Head of caudate nucleus (tissue), 42 donors: ENCODE results near the gene DDX1.

Experiments used
- DNase-seq, 42 donors: peaks; one replicate each; pipeline versions ENCODE4 v3.0.0 to v3.0.0-alpha.2; 2020 to 2021; ENCODE audit warnings: mixed read lengths in 7 of 42
- intact Hi-C: fragments of 100-400 bp; cut with DNase I; formaldehyde crosslinking; loops from one replicate; pipeline ENCODE4 v1.15.0; 2022

The DDX1 gene

DNA sequence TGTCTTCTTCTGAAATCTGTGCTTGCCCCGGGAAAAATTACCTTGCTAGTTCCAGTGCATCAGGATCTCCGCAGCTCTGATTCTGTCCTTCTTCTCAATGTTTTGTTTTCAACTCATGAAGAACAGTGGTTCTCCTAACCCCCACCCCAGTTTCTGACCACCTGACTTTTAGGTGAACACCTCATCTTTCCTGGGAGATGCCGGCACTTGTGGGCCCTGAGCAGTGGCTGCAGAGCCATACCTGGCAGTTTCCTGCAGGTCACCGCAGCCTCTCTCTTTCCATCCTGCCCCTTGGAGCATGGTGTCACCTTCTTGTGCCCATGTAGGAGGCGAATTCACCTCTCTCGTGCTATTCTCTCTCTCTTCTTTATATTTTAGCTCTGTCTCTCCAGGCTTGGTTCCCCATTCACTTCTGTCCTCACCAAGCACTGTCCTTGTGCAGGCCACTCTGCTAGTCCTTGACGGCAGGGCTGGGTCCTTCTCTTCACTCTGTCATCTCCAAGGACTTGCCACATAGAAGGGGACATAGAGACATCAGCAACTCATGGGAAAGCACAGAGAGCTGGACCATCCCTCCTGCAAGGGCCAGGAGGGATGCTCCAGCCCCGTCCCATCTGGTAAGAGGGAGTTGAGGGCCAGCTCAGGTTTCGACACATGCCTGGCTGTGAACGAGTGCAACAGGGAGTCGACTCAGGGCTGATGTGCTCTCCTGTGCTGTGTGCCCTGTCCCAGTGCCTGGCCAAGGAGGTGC lies 59.1 kb downstream of the DDX1 start:
- intact Hi-C loops, result no loop called here
- peak in 1 of 42 donors; percentile 26 for DNase-seq

DNA sequence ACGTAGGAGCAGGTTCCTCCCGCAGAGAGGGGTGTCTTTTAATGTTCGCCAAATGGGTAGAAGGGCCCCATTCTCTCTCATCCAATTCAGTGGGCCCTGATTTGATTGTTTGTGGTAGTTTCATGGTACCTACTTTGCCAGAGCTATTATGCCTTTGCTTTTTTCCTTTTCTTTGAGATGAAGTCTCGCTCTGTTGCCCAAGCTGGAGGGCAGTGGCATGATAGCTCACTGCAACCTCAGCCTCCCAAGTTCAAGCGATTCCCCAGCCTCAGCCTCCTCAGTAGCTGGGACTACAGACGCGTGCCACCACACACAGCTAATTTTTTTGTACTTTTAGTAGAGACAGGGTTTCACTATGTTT lies 59.7 kb downstream of the DDX1 start:
- DNase-seq, result no peak
- intact Hi-C loops, result no loop called here

DNA sequence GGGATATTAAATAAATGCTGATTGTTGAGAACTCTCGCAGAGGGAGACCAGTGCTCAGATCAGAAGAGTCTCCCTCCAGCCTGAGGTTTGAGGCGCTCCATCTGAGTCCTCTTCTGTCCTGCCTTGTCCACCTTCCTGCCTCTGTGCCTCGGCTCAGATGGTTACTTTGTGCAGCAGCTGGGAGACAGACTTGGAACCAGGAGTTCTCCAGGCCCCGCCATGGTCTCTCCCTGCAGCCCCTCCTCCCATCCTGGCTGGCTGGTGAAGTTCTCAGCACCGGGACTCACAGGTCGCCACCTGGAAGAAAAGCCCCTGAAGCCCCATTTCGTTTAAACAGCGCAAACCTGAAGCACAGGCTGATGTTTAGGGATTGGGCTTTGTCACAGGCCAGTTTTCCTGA lies 60.6 kb downstream of the DDX1 start:
- intact Hi-C loops, result no loop called here
- DNase-seq, result no peak

DNA sequence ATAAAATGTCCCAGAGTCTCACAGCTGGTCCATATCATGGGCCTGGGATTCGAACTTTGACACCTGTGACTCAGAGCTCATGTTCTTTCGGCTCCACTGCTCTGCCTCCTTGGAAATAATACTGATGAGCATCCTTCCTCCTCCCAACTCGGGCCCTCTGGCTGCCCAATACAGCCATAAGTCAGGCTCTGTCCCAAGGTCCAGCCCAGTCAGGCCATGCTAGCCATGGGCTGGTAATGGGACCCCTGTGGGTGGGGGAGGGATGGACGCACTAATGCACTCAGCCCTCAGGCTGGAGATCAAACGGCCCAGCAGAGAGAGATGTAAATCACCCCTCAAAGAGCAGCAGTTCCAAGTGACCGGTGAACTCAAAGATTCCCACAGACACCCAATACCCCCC lies 61.1 kb downstream of the DDX1 start:
- DNase-seq, result no peak
- intact Hi-C loops, result no loop called here

DNA sequence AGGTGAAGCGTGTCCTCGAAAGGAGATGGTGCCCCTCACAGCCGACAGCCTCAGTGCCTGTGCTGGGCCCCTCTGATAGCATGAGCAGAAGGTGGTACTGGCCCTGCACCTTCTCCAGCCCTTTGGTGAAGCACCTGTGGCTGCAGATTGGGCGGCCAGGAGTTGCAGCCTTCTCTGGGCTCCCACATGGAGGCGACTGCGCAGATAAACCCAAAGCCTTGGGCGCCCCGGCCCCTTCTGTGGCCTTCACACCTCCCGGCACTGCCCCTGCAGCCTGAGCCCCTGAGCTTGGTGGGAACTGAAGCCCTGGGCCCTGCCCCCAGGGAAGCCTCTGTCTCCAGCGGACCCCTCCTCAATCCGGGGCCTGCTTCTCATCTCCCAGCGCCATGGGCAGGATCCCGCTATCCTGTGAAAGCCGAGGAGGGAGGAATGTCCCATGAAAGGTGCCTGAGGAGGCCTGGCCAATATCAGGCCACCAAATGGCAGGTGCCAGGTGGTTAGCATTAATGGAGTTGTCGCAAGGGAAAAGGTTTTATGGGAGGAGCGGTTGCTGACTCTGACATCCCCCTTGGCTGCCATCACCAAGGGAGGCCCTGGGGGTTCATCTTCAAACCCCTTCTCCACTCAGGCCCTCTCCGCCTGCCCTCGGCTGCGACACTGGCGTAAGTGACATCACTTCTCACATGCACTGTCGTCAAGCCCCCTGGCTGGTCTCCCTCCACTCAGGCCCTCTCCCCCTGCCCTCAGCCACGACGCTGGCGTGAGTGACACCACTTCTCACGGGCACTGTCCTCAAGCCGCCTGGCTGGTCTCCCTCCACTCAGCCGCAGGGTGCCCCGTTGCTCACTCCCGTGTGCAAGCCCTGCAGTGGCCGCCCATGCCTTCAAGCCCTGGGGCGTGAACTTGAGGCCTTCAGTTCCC lies 62.4 kb downstream of the DDX1 start:
- intact Hi-C loops, result no loop called here
- DNase-seq, result no peak

DNA sequence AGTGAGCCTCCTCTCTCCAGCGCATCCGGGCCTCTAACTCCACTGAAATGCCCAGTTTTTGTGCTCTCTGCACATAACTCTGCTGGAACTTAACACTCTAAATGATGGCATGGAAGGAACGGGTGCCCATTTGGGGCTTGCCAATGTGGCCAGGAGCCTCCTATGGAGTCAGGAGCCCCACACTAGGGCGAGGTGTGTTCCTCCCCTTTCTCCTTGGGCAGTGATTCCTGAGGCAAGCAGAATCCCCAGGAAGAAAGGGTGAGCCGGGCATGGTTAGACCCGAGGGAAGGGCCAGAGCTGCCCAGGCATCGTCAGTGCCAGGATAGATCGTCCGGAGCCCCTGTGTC lies 63.0 kb downstream of the DDX1 start:
- DNase-seq, result no peak
- intact Hi-C loops, result no loop called here

DNA sequence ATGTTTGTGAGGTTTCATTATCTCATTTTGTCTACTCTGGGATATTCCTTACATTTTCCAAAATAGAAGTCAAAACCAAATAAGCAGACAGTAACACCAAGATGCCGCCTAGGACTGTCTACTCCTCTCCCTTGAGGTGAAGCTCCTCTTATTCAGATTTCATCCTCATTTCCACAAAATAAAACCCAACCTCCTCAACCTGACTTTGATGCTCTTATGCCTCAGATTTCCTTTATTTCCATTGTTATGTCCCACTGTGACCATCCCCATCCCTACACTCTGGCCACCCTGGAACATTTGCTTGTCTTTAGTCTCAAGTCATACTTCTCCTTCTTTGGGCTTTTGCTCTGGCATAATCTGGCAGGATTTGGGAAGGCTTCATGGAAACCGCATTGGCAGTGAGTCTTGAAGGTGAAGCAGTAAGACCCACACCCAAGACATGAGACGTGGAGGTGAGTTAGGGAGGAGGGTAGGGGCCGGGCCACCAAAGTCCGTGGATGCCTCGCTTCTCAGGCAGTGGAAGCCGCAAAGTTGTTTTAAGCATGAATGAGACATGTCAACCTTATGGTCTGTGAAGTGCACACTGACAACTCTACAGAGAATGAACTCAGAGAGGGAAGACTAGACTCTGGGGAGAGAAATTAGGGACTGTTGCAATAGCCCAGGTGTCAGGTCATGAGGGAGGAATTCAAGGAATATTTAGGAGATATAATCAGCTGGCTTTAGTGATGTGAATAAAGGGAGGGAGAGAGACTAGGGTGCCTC lies 63.6 kb downstream of the DDX1 start:
- intact Hi-C loops, result no loop called here
- no peak for DNase-seq

DNA sequence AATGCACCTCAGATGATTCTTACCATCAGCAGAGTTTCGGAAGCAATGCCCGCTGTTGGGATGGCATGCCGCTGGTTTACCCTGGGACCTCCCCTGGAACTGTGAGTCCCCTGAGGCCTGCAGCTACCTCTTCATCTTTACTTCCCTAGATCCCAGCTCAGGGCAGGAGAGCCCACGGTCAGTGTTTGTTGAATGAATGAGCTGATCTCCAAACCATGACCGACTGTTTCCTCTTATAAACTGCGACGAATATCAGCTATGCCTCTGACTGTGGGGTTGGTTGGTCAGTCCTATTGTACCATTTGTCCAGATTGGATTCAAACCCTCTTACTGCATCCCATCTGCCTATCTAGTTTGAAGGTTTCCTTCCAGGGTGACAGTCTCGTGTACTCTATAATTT lies 64.4 kb downstream of the DDX1 start:
- intact Hi-C loops, result no loop called here
- DNase-seq, result no peak

DNA sequence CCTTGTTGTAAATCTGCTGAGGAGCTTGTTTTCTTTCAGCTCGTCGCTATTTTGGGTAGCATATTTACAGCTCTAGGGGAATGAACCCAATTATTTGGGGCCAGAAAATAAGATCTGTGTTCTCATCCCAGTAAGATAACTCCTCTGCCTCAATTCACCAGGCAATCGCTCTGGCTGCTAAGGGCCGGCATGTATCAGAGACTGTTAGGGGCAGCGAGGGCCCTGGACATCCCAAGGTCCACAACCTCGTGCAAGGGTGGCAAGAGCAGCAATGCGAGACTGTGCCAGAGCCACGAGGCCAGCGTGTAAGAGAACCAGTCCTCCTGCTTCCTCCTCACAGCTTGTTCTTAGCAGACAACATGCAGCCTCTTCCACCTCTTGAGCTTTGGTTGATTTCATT lies 66.1 kb downstream of the DDX1 start:
- no peak for DNase-seq
- intact Hi-C loops, result no loop called here

DNA sequence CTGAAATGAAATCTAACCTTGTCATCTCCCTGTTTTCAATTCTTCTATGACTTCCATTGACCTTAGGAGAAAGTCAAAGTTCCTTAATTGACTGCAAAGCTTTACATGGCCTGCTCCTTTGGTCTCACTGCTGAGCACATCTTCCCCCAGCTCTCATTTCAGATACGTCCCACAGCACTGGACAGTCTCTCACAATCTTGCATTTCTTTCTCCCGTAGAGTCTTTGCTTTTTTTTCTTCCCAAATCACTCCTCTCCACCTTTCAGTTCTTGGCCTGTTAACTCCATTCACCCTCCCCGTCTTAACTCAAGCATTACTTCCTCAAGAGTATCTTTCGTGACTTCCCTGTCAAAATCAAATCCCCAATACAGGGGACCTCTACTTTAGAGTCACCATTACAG lies 67.2 kb downstream of the DDX1 start:
- intact Hi-C loops, result no loop called here

DNA sequence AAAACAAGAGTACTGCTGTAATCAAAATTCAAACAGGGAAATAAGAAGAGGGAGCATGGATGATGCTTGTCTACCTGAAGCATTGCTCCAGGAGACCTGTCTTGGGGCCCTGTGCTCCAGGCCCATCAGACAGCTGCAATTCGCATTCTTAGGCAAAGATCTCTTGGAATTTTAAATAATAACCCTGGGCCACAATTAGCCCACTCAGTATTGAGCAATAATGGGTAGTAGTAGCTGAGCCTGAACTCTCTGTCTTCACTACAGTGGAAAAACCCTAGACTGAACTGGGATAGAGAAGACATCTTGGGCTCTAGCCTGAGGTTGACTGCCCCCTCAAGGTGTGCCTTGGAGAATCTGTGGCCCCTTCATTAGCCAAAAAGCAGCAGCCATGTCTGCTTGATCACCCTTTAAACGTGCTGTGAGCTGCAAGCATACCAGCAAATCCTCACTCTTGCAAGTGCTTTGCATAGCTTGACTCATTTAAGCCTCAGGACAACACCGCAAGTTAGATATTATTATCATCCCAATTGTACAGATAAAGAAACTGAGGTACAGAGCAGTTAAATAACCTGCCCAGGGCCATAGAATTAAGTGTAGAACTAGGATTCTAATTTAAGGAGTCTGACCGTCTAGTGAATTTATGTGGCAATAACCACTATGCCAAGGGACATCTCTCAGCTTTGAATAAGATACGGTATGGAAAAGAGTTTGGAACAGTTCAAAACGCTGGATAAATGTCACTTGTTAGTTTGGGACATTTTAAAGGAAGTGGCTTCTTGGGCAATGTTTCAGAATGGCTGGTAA lies 69.0 kb downstream of the DDX1 start:
- intact Hi-C loops, result no loop called here
- no peak for DNase-seq

More for the DNA sequence above, 67.2 kb downstream of the DDX1 start:
- no peak for DNase-seq

DNA sequence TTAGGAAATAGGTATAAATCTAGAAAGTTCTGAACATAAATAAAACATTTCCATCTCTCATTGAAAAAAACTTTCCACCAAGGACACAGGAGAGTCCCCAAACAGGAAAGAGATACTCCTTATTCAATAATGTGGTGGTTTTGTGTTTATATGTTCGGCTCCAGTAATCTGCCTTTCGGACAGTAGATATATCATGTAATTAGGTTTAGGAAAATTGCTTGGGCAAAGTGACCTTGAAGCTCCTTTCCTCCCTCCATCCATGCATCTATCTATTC lies 69.6 kb downstream of the DDX1 start:
- intact Hi-C loops, result no loop called here
- DNase-seq, result no peak

DNA sequence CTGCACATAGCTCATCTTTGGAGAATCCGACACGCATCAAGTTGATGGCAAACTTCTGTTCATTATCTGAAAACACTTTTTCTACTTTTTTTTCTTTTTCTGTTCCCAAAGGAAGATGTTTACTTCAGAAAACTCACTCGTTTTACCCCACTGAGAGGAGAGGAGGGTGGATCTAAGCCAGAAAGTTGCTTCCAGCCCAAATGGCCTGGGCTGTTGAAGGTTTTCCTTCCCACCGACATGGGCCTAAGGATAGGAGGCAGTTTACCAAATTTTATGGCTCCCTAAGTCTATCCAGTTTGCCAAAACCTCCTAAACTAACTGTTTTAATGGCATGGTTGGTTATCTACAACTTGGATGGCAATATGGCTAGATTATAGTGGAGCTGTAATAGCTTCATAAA lies 70.4 kb downstream of the DDX1 start:
- no peak for DNase-seq
- intact Hi-C loops, result no loop called here

DNA sequence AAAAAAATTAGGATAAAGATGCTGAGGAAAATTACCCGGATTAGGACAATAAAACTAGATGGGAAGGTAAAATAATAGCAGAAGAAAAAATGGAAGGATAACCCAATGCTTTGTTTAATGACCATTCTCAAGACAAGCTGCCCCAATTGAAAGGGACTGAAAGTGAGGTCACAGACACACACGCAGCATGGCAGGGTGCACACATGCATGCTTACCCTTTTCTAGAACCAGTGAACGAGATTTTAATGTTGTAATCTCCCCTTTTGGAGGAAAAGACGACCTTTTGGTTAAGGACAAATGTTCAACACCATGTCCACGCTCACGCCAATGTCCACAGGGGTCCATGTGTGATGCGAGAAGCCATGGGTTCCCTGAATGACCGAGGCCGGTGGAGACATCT lies 70.9 kb downstream of the DDX1 start:
- intact Hi-C loops, result no loop called here
- DNase-seq, result no peak

DNA sequence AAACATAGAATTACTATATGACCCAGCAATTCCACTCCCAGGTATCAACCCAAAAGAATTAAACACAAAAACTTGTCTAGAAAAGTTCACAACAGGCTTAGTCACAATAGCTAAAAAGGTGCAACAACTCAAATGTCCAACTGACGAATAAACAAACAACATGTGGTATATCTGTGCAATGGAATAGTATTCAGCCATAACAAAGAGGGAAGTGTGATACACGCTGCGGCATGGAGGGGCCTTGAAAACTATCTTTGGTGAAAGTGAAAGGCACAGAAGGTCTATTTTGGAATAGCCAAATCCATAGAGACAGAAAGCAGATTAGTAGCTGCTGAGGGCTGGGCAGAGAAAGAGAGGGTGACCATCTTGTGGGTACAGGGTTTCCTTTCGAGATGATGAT lies 72.1 kb downstream of the DDX1 start:
- DNase-seq, result no peak
- intact Hi-C loops, result no loop called here

DNA sequence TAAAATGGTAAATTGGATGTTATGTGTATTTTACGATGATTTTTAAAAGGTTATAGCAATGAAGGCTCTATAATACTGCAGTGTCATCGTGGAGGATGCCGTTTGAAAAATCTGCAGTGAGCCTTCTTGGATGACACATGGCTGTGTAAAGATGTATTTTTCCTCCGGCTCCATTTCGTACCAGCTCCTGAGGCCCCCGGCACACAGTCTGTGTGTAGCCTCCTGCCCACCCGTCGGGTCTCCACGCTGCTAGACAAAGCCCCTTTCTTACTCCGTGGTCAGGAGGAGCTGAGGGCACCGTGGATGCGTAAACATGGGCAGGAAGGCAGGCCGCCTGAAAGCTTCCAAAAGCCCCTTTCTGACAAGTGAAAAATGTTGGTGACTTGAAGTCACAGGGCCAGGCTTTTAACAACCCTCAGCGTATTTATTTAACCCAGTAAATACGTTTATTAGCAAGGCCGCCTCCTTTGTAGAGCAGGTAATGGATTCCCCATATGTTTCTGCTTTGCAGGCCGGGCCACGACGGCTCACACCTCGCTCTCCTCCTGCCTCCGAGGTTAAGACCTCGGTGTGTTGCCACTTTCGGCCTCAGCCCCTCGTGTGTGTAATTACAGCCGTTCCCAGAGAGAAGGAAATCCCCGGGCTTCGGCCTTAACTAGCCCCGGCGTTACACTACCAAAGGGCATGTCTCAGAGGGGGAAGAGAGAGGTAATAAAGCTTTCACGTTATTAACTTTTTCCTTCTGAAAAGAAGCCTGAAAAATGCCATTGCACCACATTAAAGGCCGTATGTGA lies 72.8 kb downstream of the DDX1 start:
- DNase-seq, result no peak
- intact Hi-C loops, result no loop called here

DNA sequence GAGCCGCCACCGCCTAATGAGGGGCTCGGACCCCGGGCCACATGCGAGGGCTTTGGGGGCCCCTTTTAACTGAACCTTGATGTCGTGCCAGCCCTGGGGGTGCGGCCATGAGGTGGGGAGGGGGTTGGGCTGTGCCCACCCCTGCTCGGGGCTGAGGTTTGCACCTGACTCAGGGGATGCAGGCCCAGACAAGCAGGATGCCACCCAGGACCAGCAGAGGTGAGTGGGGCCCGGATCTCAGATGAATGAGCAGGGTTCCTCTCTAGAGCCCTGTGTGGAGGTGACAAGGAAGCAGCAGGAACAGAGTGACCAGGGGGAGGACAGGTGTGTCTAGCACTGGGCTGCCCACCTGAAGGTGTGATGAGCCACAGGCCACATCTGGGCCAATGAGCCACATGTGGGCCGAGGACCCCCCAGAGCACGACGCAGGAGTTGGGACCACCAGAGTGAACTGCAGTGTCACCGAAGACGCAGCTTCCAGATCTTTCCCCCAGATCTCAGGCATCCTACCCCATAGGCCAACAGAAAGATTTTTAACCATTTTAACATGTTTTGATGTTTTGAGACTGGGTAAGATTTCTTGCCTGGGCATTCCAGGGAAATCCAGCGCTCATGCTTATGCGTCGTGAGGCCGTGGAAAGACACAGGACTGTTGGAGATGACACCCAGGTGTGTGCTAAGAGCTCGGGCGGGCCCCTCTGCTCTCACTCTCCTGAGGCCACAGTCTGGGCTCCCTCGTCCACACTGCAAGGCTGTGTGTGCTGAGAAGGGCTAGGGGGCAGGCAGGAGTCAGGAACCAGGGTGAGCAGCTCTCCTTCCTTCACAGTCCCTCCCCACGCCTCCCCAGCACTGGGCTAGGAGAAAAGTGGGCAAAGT lies 73.6 kb downstream of the DDX1 start:
- intact Hi-C loops, result no loop called here
- no peak for DNase-seq

DNA sequence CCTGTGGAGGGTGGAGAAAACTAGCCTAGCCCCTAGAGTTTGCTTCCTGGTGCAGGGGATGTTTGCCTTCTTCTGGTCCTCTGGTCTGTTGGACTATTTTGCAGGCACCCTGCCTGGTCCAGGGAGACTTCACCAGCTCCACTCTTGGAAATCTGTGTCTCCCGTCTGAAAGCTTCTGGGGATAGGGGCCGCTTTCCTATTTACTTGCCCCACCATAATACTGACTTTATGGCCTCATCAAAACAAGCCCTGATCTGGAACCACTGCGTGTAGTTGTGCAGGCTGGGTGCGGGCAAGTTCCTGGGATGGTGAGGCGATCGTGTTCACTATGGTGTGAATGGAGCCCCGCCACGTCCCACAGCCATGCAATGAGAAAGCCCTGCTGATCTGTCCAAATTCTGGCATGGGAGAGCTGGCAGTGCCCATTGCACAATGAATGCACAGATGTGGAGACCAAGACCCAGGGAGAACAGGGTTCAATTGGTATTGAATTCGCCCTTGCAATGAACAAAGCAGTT lies 74.3 kb downstream of the DDX1 start:
- intact Hi-C loops, result no loop called here

More for the DNA sequence above, 74.3 kb downstream of the DDX1 start:
- DNase-seq, result no peak
